Stimulated activated CD8-positive, alpha-beta memory T cell treated with anti-CD3 and anti-CD28 coated beads, Interleukin-12 subunit alpha, Interleukin-12 subunit beta, amount 100 ng/mL, for 24 hours (primary cell): ENCODE data around the gene KRT79.

Experiments used
- DNase-seq: peaks from one replicate; pipeline ENCODE4 v3.0.0-alpha.2; 2020; ENCODE audit errors: extremely low read depth

KRT79 gene

GRCh38 chr12:52791271-52792184 lies 42.6 kb downstream of the KRT79 start:
- no peak for DNase-seq

GRCh38 chr12:52790427-52791270 lies 43.5 kb downstream of the KRT79 start:
- DNase-seq, result no peak

GRCh38 chr12:52789637-52790426 lies 44.3 kb downstream of the KRT79 start:
- DNase-seq, result no peak

GRCh38 chr12:52788876-52789636 lies 45.1 kb downstream of the KRT79 start:
- DNase-seq, result no peak

GRCh38 chr12:52788192-52788875 lies 45.8 kb downstream of the KRT79 start:
- DNase-seq, result no peak

- no peak for DNase-seq
These were observed 46.6 kb downstream of the KRT79 start for GRCh38 chr12:52787324-52788191.

GRCh38 chr12:52784909-52785308 lies 49.2 kb downstream of the KRT79 start:
- DNase-seq, result no peak

- DNase-seq, result no peak
These were observed 50.4 kb downstream of the KRT79 start for GRCh38 chr12:52783563-52784316.

GRCh38 chr12:52782502-52782901 lies 51.6 kb downstream of the KRT79 start:
- DNase-seq, result no peak

- no peak for DNase-seq
These were observed 52.6 kb downstream of the KRT79 start for GRCh38 chr12:52781399-52782082.

GRCh38 chr12:52779914-52780313 lies 54.2 kb downstream of the KRT79 start:
- DNase-seq, result no peak

- no peak for DNase-seq
These were observed 55.3 kb downstream of the KRT79 start for GRCh38 chr12:52778833-52779232.

GRCh38 chr12:52777566-52777965 lies 56.5 kb downstream of the KRT79 start:
- DNase-seq, result no peak

- DNase-seq, result no peak
These were observed 57.2 kb downstream of the KRT79 start, which contains the start of gene KRT76 for GRCh38 chr12:52776913-52777395. TSS of gene KRT76 (minus strand) at chr12:52777345. CDS start at chr12:52777291, 54 bp downstream.

- no peak for DNase-seq
These were observed 57.7 kb downstream of the KRT79 start for GRCh38 chr12:52776435-52776834.

- no peak for DNase-seq
These were observed 59.4 kb downstream of the KRT79 start for GRCh38 chr12:52774629-52775250.

- DNase-seq, result no peak
These were observed 61.3 kb downstream of the KRT79 start for GRCh38 chr12:52772772-52773171.
